Adrenal gland (tissue), 12 donors: Measurements from ENCODE around the gene CSHL1. TPM values are rescaled to one million over a fixed set of nuclear protein-coding genes. Genes with fewer than 3 reads are reported as not detected.

Source experiments
- DNase-seq, 7 donors: peaks; one replicate each; pipeline ENCODE4 v3.0.0-alpha.2; 2019 to 2020
- H3K27ac ChIP-seq, 5 donors: fragments of 200-600 bp; sonication (generic) in 4 of 5; 1 replicate in 3 of 5; 2 replicates in 2 of 5; pipeline versions ENCODE4 v1.5.1 to v1.8.0; 2016 to 2020; ENCODE audit warnings: mild to moderate bottlenecking in 1 of 5
- H3K27me3 ChIP-seq: fragments of 200-600 bp; 2 replicates; pipeline ENCODE4 v1.8.0; 2021
- H3K36me3 ChIP-seq, 2 donors: fragments of 200-600 bp; replicated peaks in 1 of 2; 1 replicate in 1 of 2; 2 replicates in 1 of 2; pipeline versions ENCODE4 v1.5.1 to v1.8.0; 2018 to 2022
- H3K4me1 ChIP-seq, 2 donors: fragments of 200-600 bp; replicated peaks in 1 of 2; 1 replicate in 1 of 2; 2 replicates in 1 of 2; pipeline versions ENCODE4 v1.5.1 to v1.8.0; 2018 to 2021
- H3K4me3 ChIP-seq, 4 donors: fragments of 200-600 bp; sonication (generic) in 3 of 4; one replicate each; pipeline ENCODE4 v1.5.1; 2016 to 2018
- H3K9me3 ChIP-seq, 3 donors: fragments of 200-600 bp; sonication (generic) in 1 of 3; replicated peaks in 1 of 3; 1 replicate in 2 of 3; 2 replicates in 1 of 3; pipeline versions ENCODE4 v1.5.1 to v1.8.0; 2016 to 2021
- POLR2A ChIP-seq, 2 donors: fragments of 450-650 bp; IDR thresholded peaks; one replicate each; pipeline ENCODE4 v1.6.1; 2017; ENCODE audit warnings: antibody characterized with exemption in 2 of 2, mild to moderate bottlenecking in 2 of 2, moderate library complexity in 1 of 2
- WGBS, 4 donors: extraction: QIAGEN DNeasy Blood & Tissue Kit in 2 of 4; methylation state at CpG; one replicate each; pipeline versions ENCODE4 v1.1.5 to v1.1.7; 2013 to 2017; 5-methylcytosine and 5-hydroxymethylcytosine counted together
- intact Hi-C, 2 donors: fragments of 100-400 bp; cut with DNase I; formaldehyde crosslinking; loops; one replicate each; pipeline versions ENCODE4 v1.14.1 to v1.15.0; 2022 to 2023
- polyA plus RNA-seq, 3 donors: library from polyadenylated mRNA; stranded (reverse); fragments of 200-250 nt in 2 of 3; fragments of 350-450 nt in 1 of 3; fragmentation: Illumina TruSeq in 1 of 3; extraction: RNeasy Lipid Tissue Mini Kit (QIAGEN cat#74804) in 1 of 3; gene quantifications; one replicate each; pipeline ENCODE4 v1.2.3, GENCODE V29; 2013 to 2014
- total RNA-seq, 9 donors: library from RNA; depleted of rRNA in 4 of 9; stranded (reverse); fragments of >200 nt in 4 of 9; fragments of 120-200 nt in 1 of 9; fragmentation: NEBNext Ultra II Directional in 1 of 9; extraction: Animal tissue kit (Norgen Biotek cat#: 25700) in 1 of 9; gene quantifications; one replicate each; pipeline versions ENCODE4 v1.1.0 to v1.2.4, GENCODE V29; 2013 to 2023
- TF ChIP-seq, protein P1 (sequence below), 6 experiments: fragments of 450-650 bp in 4 of 6; fragments of 200-600 bp in 2 of 6; sonication (generic) in 1 of 6; IDR thresholded peaks; 1 replicate in 5 of 6; 2 replicates in 1 of 6; pipeline versions ENCODE4 v1.5.1 to v1.8.0; 2016 to 2021; ENCODE audit warnings: antibody characterized with exemption in 6 of 6, mild to moderate bottlenecking in 2 of 6, moderate library complexity in 1 of 6
- donor health status: healthy with polysubstance abuse.
- donor health status: Bipolar disorder and iron deficiency.
- donor health status: DM: yes; HTN: yes; CAD: no.
- donor health status: DM: no; HTN: no; CAD: no.
- donor health status: DM: no; HTN: no; CAD: no.
- donor health status: DM: yes; HTN: yes; CAD: no.

Gene CSHL1
- total and polyA plus RNA-seq, 12 donors = not detected

DNA sequence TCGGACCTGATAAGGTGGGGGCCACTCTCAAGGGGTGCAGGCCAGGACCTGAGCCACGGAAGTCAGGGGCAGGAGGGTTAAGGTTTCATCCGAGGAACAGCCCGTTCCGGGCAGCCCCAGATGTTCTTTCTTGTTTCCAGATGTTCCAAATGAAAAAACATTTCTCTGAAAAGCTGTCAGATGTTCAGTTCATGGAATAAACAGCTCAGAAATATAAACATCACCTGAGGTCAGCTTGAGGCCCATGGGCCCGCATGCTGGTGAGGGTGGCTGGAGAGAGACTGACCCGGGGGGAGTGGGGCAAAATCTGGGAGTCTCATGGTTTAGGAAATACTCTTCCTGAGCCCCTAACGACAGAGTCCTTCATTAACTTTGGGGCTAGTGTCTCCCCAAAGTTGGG is 22.5 kb upstream of the CSHL1 start:
- Histone ChIP-seq H3K27ac (no peak overlapping the region), H3K4me1 (no peaks in the 10 kb centered on the region), H3K27me3 (no peaks in the 10 kb centered on the region), H3K4me3 (no peak overlapping the region), H3K36me3 (no peaks in the 10 kb centered on the region), H3K9me3 (no peaks in the 10 kb centered on the region)
- TF ChIP-seq, protein P1, sequence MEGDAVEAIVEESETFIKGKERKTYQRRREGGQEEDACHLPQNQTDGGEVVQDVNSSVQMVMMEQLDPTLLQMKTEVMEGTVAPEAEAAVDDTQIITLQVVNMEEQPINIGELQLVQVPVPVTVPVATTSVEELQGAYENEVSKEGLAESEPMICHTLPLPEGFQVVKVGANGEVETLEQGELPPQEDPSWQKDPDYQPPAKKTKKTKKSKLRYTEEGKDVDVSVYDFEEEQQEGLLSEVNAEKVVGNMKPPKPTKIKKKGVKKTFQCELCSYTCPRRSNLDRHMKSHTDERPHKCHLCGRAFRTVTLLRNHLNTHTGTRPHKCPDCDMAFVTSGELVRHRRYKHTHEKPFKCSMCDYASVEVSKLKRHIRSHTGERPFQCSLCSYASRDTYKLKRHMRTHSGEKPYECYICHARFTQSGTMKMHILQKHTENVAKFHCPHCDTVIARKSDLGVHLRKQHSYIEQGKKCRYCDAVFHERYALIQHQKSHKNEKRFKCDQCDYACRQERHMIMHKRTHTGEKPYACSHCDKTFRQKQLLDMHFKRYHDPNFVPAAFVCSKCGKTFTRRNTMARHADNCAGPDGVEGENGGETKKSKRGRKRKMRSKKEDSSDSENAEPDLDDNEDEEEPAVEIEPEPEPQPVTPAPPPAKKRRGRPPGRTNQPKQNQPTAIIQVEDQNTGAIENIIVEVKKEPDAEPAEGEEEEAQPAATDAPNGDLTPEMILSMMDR (IDR thresholded peaks at IDR 0.05) = no peak
- no peak for DNase-seq
- 83 to 85% (median 83%) methylated on average over 7 to 8 of the region's 8 CpGs for WGBS, 4 donors
- intact Hi-C loops = no loop called here

DNA sequence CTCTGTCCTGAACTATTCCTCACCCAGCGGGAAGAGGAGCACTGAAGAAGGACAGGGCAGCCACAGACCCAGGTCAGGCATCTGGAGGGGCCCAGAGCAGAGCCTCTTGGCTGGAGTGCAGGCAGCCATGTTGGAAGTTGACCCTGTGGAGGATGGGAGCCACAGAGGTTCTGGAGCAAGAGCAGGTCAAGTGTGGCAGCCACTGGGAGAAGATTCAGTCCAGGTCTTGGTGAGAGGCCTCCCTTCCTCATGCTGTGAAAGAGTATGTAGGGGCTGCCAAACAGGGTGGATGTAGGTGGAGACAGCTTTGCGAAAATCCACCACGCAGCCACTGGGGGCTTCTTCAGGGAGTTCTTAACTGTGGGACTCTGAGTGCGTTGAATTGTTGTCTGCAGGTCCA is 21.7 kb upstream of the CSHL1 start:
- no peak for TF ChIP-seq POLR2A (IDR thresholded peaks at IDR 0.05)
- Histone ChIP-seq H3K36me3 (no peaks in the 10 kb centered on the region), H3K4me1 (no peaks in the 10 kb centered on the region), H3K9me3 (no peaks in the 10 kb centered on the region), H3K4me3 (no peak overlapping the region), H3K27ac (no peak overlapping the region), H3K27me3 (no peaks in the 10 kb centered on the region)
- no peak for DNase-seq
- intact Hi-C loops = no loop called here
- WGBS, 4 donors = 92 to 96% (median 96%) methylated on average over 2 to 4 of the region's 4 CpGs

DNA sequence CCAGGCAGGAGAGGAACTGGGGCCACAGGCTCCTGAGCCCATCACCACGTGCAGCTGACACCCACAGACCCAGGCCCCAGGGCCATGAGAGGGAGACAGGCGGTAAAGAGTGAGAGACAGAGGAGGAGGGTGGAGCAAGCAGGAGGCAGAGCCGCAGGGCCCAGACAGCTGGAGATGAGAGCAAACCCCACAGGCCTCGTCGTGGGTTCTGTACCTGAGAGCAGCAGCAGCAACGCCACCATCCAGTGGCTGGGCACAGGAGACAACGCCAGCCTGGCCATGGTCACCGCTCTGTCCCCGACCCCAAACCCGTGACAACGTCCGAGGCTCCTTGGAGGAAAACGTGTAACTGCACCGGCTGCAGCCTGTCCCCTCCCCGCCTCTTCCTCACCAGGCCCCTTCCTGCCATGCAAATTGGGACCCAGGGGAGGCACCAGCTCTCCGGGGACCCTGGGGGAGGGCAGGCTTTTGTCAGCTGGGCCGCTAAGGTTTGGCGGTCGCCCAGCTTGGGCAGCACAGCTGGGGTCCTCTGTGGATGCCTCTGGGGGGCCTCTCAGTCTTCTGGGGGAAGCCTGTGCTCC is 21.0 kb upstream of the CSHL1 start, which contains the start of gene CD79B:
Gene CD79B, minus strand, starts transcription at position 351 of the 581 bp plus-strand sequence. Its CDS starts 70 bp downstream, at position 281.
- intact Hi-C loops = no loop called here
- no peaks in the 10 kb centered on the region for H3K36me3 ChIP-seq
- TF ChIP-seq, protein P1 (IDR thresholded peaks at IDR 0.05) = no peak
- no peak for TF ChIP-seq POLR2A (IDR thresholded peaks at IDR 0.05)
- WGBS, 4 donors = 50 to 69% (median 63%) methylated on average over 7 to 19 of the region's 19 CpGs
- peak within 1 kb of the TSS in 1 of 5 donors; percentile 66 for H3K27ac ChIP-seq
- no peak for DNase-seq
- H3K27me3 ChIP-seq = no peaks in the 10 kb centered on the region
- no peaks in the 10 kb centered on the region for H3K9me3 ChIP-seq
- no peak within 1 kb of the TSS for H3K4me3 ChIP-seq
- H3K4me1 ChIP-seq = no peaks in the 10 kb centered on the region

DNA sequence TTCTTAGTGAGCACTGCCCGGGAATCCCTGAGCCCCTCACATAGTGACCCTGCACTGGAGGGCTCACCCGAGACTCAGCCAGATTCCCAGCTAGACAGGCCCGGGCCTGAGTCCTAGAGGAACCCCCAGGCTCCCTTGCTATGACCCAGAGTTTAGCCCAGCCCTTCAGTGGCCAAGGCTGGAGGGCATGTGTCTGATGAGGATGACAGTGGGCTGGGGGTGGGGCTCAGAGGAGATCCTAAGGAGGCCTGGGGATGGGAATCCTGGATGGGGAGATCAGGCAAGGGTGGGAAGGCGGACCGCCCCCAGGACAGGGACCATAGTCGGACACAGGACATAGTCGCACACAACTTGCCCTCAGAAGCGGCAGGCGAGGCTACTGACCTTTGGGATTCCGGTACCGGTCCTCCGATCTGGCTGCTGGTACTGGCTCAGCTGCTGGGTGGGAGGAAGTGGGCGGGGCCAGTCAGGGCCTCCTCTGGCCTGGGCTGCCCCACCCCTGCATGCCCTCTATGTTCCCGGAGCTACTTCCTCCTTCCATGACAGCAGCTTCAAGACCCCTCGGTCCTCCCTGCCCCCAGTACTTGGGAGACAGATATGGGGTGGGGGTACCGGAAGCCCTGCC is 20.0 kb upstream of the CSHL1 start:
- 46 to 65% (median 59%) methylated on average over 9 to 16 of the region's 16 CpGs for WGBS, 4 donors
- Histone ChIP-seq H3K27ac (peak overlapping the region in 1 of 5 donors; percentile 66), H3K9me3 (no peaks in the 10 kb centered on the region), H3K4me1 (no peaks in the 10 kb centered on the region), H3K4me3 (no peak overlapping the region), H3K27me3 (no peaks in the 10 kb centered on the region), H3K36me3 (no peaks in the 10 kb centered on the region)
- TF ChIP-seq, protein P1 (IDR thresholded peaks at IDR 0.05) = no peak
- TF ChIP-seq POLR2A (IDR thresholded peaks at IDR 0.05) = no peak
- intact Hi-C loops = no loop called here
- peak; percentile 46 to 82 (median 65) for DNase-seq
